ENCODE data around the gene LAD1. TPM values are rescaled to one million over a fixed set of nuclear protein-coding genes. Genes with fewer than 3 reads are reported as not detected.

The LAD1 gene
- total RNA-seq, 1 donor = not detected

DNA sequence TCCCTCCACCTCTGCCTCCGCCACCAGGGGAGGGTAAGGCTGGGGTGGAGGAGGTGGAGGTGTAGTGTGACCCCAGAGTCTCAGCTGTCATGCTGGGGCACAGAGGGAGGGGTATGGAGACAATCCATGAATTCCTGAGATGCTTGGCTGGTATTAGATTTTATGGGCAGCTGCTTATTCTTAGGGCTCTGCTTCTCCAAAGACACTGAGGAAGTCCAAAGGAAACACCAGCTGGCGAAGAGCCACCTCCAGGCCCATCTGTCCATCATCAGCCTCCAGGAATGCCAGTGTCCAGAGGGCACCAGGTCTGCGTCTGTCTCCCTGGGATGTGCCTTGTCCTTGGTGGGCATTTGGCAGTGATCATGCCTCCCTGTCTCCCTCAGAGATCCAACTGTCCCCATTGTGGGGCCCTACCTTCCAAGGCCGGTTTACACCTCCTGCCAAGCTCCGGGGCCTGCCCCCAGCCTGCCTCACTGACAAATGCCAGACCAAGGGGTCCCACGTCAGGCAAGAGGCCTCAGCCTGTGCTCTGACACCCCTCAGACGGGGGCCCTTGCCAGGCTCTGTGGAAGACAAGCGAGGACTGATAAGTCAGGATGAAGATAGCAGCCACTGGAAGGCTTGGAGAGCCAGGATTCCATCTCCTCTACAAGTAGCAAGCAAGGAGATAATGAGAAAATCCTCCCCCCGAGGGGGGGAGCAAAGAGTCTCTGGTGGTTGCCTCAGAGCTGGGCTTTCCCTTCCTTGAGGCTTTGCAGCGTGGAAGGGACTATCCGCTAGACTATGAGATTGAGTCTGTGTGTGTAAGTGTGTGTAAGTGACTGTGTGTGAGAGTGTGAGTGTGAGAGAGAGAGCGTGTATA, 20.9 kb upstream of the LAD1 start:
- DNase-seq (ENCODE audit: low read depth in 2 of 3, low spot score in 2 of 3) = no peak

DNA sequence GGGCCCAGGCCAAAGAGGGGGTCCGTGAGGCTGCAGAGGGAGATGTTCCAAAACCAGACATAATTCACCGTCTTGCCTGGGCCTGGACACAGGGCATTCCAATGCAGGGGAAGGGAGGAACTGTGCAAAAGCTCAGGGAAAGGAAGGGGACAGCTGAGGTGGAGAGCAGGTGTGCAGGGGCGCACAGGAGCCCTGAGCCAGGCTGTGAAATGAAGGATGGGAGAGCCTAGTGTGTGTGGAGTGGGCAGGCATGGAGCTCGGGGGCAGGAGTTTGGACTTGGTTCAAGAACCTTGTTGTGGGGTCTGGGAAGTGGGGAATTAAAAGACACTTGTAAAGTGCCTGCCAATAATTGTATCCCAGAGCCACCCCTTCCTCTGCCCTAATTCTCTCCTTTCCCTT, 20.1 kb upstream of the LAD1 start:
- no peak for DNase-seq (ENCODE audit: low read depth in 2 of 3, low spot score in 2 of 3)

DNA sequence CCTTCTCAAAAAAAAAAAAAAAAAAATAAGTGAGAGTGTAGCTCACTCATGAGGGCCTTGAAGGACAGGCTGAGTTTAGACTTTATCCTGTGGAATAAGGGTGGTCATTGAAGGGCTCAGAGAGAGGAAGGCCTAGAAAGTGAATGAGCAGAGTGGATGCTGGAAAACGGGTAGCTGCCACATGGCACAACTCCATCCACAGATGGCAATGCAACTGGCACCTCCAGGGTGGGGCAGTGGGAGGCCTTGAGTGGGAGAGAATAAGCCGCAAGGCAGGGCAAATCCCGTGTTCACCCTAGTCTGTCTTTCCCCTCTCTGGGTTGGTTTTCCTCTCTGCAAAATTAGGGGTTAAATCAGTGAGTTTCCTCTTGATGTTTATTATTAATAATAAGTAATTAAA, 19.3 kb upstream of the LAD1 start:
- DNase-seq (ENCODE audit: low read depth in 2 of 3, low spot score in 2 of 3) = no peak

DNA sequence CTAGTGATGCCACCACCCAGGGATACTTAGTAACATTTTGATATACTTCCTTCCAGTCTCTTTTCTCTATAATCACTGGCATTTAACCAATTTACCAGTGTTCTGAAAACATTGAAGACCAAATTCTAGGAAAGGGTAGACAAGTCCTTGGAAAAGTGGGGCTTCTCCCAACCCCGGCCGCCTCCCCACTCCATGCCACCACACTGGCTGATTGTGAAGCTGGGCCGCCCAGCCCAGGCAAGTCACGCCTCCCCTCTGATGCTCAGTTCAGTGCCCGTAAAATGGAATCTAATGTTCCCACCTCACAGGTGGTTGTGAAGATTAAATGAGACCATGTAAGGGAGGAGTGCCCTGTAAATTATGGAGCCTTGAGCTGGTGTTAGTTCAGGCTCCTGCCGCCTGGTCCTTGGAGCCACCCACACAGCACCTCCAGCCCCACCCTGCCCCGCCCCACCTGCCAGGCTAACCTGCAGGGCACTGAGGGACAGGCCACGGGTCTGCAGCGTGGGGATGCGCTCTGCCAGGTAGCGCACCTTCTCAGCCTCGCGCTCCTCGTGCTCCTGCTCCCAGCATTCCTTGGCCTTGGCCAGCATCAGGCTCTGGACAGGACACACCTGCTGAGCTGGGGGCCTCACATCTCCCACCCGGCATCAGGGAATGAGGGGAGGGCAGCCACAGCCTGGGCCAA, 15.1 kb upstream of the LAD1 start:
- DNase-seq (ENCODE audit: low read depth in 2 of 3, low spot score in 2 of 3) = no peak

DNA sequence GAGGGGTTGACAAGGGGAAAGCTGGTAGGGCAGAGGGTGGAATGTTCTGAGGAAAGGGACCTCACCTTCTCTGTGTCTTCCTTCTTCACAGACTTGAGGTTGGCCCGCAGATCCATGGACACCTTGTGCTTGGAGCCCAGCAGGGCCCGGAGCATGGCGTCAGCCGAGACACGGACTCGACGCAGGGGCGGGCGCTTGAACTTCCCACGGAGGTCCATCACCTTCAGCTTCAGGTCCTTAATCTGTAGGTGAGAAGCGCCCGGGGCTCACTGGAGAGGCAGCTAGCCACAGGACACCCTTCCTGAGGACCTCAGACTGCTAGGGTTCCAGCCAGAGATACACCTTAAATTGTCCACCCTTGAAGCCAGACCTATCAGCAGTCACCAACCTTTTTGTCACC, 12.2 kb upstream of the LAD1 start:
- DNase-seq (ENCODE audit: low read depth in 2 of 3, low spot score in 2 of 3) = no peak

DNA sequence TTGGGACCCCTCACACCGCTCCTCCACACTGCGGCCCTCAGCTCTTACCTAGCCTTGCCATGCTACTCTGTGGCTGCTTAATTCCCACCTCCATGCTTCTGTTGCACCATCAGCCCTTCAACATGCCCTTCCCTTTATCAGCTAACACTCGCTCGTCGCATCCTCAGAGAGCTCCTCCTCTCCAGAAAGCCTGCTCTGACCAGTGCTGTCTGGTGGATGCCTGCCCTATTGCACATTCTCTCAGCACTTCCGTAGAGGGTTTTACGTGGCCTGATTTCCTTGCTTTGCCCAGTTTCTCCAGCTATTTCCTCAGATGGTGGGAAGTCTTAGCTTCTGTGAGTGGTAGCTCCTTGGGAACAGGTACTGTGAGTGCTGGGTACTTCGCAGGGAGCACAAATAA, 10.3 kb upstream of the LAD1 start:
- no peak for DNase-seq (ENCODE audit: low read depth in 2 of 3, low spot score in 2 of 3)

DNA sequence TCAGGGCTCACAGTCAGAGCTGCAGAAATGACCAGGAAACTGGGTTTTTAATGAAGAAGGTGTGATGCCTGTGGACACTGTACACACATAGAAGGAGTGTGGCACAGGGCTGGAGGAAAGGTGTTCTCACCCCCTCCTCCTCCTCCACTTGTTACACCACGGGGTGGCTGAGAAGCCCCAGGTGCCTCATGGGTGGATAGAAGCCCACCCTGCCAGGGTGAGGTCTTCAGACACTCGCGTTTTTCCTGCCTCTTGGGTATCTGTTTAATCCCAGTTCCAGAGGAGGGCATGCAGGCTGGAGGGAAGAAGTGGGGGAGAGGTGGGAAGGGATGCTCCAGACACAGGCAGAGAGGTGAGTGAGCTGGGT, 9.7 kb upstream of the LAD1 start:
- no peak for DNase-seq (ENCODE audit: low read depth in 2 of 3, low spot score in 2 of 3)

DNA sequence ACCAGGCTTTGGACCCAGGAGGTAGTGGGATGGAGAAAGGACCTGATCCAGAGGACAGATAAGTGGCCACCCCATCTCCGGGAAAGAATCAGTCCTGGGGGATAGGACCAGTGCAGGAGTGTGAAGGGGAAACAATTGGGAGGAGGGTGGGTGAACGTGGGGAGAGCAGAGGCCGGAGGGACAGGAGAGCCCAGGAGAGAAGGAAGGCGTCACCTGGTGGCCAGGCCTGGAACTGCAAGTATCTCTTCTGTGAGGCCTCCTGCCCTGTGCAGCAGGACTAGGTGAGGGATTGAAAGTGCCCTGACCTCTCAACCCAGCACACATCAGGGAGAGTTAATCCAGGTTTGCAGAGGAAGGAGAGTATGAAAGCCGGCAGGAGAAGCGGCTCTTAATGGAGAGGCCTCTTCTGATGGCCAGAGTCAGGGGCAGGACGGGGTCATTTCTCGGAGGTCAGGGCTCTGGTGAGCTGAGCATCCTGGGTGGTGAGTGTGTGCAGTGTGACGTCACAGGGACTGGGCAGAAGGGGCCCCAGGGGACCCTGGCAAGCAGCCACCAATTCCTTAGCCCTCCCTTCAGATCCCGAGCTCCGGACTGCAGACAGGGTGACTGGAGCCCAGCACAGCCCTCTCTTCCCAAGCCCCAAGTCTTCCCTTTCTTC, 9.2 kb upstream of the LAD1 start:
- peak; percentile 31 to 77 (median 66) for DNase-seq (ENCODE audit: low read depth in 2 of 3, low spot score in 2 of 3)

DNA sequence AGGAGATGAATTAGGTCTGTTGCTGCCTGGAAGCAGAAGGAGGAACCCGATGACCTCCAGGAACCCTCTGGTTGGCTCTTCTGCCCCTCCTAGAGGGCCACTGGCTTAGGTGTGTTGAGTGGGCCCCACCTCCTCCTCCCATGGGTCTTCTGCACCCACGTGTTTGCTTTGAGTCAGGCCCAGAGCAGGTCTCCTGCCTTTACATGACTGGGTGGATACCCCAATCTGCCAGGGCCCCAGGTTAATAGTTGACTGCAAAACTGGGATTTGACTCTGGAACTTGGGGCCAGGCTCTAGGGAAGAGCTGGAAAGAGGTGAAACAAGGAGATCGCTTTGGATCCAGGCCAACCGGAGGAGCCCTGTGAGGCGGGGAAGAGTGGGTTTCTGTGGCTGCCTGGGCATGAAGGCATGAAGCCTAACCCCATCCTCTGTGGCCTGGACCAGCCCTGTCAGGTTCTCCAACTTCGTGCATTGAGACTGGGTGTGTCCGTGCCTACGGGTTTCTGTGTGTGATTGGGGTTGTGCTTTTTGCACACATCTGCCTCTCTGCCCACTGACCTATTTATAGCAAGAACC, 7.8 kb upstream of the LAD1 start:
- no peak for DNase-seq (ENCODE audit: low read depth in 2 of 3, low spot score in 2 of 3)

DNA sequence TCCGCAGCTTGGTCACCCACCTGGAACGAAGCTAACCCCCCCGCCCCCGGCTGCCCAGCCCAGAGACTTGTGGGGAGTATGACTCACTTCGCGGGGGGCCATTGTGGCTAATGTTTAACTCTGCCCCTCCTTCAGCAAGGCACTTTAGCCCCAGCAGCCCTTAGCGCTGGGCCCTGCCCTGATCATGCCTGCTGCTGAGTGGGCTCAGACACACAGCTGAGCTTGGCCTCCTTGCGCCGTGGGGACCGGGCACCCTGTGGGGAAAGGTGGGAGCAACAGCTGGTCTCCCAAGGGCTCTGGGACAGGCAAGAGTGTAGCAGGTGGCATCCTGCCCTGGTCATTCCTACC, 6.3 kb upstream of the LAD1 start:
- DNase-seq (ENCODE audit: low read depth in 2 of 3, low spot score in 2 of 3) = no peak

DNA sequence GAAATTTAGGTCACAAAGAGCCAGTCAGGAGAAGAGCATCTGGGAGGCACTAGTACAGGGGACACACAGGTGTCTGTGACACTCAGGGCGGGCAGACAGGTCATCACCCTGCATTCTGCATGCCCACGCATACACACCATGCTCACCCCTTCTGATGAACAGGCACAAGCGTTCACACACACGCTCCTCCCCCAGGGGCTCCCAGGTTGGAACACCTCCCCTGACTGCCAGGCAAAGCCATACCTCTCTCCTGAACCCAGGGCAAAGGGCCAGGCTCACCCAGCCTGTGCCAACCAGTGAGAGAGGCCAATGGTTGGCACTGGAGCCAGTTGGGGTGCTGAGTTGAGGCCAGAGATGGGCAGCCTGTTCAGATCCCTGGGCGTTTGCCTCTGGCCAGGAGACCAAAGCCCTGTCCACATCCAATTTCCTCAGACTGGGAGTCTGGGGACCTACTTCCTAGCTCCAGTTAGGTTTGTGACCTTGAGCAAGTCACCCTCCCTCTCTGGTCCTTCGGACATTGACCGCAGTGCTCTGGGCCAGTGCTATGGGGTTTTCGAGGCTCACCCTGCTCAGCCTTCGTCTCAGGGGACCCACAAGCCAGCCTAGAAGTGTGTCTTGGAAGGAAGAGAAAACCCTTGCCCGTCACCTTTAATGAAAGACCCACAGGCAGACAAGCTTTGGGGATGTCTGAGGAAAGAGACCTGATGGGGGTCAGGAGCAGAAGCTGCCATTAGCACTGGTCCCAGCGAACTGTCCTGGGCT, 5.8 kb upstream of the LAD1 start:
- no peak for DNase-seq (ENCODE audit: low read depth in 2 of 3, low spot score in 2 of 3)

DNA sequence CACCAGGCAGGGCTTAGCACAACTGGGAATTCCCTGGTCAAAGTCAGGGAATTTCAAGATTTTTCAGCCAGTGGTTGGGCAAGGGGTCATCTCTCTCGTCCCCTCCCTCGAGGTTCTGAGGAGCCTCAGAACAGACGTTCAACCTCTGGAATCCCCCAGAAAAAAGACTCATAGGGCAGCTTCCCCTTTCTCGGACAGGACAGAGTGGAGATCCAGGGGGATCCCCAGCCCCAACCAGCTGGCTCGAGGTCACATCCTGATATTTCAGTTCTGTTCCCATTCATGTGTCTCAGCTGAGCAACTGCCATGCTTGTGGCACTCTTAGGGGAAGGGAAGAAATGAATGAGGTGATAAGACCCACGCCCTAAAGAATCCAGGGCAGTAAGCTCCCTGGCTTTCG, 4.9 kb upstream of the LAD1 start:
- no peak for DNase-seq (ENCODE audit: low read depth in 2 of 3, low spot score in 2 of 3)

DNA sequence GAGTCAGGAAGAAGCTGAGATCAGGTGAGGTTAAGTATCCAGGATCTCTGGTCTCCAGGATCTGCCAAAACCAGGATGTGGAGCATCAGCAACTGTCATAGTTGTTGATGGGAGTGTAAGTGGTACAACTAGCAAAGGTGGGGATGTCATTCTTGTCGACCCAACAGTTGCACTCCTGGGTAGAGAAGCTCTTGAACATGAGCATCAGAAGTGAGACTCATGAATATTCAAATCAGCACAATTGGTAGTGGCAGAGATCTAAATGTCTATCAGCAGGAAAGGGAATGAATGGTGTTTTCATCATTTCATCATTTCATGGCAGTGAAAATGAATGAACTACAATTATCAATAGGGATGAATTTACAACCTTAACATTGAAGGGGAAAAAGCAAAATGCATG, 4.2 kb upstream of the LAD1 start:
- DNase-seq (ENCODE audit: low read depth in 2 of 3, low spot score in 2 of 3) = no peak

DNA sequence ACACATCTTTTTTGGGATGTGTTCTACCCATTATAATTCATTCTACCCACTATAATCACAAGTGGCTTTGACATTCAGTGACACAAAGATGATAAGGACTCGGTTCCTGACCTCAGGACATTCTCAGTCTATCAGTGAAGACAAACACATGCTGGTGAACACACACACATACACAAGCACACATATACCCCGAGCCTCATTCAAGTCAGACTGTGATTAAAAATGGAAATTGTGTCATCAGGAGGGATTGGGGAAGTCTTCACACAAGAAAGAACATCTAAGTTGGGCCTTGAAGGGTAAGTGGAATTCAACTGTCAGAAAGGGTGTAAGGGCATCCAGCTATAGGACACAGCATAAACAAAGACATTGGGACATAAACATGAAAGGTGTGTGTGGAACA, 2.6 kb upstream of the LAD1 start:
- no peak for DNase-seq (ENCODE audit: low read depth in 2 of 3, low spot score in 2 of 3)

DNA sequence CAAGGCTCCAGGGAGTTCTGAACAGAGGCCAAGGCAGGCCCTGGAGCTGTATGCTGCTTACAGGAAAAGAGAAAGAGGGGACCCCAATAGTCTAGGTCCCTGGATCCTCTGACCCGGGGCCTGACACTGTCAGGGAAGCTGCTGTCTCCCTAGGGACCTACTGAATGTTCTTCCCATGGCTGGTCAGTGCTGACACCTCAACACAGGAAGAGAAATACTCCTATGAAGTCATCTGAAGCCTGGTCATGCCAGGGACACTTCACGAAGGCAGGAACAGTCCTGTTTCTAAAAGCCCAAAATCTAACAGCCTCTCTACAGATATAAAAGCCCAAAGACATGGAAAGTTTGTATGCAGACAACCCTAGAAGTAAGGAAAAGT, 1.7 kb upstream of the LAD1 start:
- no peak for DNase-seq (ENCODE audit: low read depth in 2 of 3, low spot score in 2 of 3)

DNA sequence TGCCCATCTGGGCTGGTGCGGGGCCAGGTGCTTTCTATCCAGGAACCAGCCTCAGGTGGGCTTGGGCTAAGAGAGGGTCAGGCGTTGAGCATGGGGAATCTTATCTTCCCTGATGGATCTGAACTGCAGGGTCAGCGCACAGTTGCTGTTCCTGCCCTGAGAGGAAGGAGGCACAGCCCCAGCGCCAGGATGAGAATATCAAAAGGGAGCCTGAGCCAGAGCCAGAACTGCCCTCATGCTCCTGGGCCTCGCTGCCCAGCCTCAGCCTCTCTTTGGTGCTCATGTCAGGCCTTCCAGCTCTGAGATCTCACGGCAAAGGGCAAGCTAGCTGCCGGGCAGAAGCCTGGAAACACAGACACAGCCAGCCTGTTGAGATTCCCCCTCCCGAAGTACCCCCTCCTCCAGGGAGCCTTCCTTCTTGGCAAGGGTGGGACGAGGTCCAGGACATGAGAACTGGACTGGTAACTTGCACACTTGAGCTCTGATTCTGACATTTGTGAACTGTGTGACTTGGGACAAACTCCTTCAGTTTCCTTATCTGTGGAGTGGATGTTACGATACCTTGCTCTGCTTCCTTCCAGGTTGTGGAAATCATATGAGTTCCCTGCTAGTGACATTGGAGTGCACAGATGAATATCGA, 1.2 kb upstream of the LAD1 start:
- DNase-seq (ENCODE audit: low read depth in 2 of 3, low spot score in 2 of 3) = no peak

DNA sequence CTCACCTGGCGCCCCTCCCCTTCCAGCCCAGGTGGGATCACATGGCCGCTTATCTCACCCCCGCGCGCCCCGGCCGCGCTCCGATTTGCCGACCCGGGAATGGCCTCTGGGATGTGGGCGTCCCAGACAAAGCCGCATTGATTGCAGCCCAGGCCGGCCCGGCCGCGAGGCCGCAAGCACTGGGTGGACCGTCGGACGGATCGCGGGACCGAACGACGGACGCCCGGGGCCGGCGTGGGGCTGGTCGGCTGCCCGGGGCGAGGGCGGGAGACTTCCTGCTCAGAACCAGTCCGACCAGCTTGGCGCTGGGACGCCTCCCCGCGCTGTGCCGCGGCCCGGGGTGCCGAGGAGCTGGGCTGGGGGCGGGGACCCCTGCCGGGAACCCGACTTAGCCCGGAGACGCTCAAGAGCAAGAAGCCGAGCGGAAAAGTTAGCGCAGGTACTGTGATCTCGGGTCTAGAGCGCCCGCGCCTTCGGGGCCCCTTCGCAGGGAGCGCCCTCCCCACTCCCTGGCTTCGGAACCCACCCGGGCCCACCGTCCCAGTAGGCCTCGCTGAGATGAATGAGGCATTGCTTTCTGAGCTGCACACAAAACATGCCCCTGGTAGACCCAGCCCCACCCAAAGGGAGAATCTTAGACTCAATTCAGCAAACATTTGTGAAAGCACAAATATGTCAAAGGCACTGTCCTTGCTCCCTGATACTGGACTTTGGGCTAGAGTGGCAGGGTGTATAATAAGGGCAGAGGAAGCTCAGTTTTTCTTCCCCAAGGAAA, 415 bp upstream of the LAD1 start:
- peak in 1 of 3 donors; percentile 11 for DNase-seq (ENCODE audit: low read depth in 2 of 3, low spot score in 2 of 3)

DNA sequence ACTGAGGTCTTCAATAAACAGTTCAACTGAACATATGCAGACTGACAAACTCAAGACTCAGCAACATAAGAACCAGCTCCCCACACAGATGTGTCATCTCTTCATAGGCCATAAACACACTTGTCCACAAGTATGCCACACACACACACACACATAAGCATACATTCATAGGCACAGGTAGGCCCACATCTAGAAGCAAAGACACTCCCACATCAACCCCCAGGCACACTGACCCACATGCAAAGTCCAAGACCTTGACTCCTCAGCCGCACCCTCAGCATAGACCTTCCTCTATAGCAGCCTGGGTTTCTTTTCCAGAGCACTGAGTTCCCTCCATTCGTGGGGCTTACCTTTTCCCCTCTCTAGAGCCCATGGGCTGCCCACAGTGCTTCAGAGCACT, 1.4 kb downstream of the LAD1 start:
- DNase-seq (ENCODE audit: low read depth in 2 of 3, low spot score in 2 of 3) = no peak

DNA sequence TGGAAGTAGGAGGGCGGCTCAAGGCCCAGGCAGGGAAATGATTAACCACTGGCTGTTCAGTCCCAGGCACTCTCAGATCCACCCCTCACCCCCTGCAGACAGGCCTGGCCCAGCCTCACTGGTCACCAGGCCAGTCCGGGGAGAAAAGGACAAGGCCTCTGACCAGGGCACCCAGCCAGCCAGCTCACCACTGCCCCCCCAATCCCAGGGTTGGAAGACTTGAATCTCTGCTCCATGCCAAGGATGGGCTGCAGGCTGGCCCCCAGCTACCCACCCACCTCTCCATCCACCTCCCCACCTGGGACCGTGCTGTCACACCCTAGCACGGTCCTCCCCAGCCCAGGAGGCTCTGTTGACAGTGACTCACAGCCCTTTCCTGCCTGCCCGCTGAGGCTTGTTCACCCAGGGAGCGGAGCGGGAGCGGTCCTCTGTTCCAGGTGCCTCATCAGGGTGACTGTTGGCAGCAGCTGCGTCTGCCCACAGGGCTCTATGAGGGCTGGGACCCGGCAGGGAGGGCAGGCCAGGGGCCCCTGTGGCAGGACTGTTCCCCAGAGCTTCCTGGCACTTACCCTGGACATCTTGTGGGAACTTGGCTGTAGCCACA, 2.2 kb downstream of the LAD1 start:
- DNase-seq (ENCODE audit: low read depth in 2 of 3, low spot score in 2 of 3) = no peak
